Activated CD4-positive, alpha-beta T cell treated with anti-CD3 and anti-CD28 coated beads, Interleukin-2, amount 50 U/mL, for 4 hours (primary cell): ENCODE results near the gene REEP3.

Experiments
- DNase-seq, 2 experiments: peaks; one replicate each; pipeline ENCODE4 v3.0.0-alpha.2; 2020

The REEP3 gene

GRCh38 chr10:63671317-63671937, 150.2 kb downstream of the REEP3 start:
- no peak for DNase-seq

DNA sequence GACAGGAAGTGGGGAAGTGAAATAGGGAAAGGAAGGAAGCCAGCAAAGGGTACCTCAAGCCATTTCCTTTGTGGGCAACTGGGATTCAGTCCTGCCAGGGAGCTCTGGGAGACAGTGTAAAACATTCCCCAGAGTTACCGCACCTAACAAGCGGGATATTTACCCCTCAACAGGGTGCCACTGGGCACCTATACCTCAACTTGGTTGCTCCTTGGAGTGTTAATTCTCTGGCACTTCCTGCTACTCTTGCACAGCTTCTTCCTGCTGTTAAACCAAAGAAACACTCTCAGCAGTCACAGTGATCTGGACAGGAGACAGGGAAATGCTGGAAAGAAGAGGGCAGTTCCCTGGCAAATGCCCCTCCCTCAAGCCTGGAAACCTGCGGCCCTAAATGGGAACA, 151.3 kb downstream of the REEP3 start:
- DNase-seq: no peak

- no peak for DNase-seq
Observed at GRCh38 chr10:63673246-63673645, 152.0 kb downstream of the REEP3 start.

GRCh38 chr10:63673846-63674245, 152.6 kb downstream of the REEP3 start:
- DNase-seq: no peak
